ENCODE results near the gene ANKS6.

Gene ANKS6

GRCh38 chr9:98791608-98792490, 4.5 kb downstream of the ANKS6 start:
- DNase-seq (ENCODE audit: low read depth): no peak

- DNase-seq (ENCODE audit: low read depth): no peak
Measured at GRCh38 chr9:98790842-98791607, 5.3 kb downstream of the ANKS6 start.

- DNase-seq (ENCODE audit: low read depth): no peak
Measured at GRCh38 chr9:98790134-98790841, 6.1 kb downstream of the ANKS6 start.

GRCh38 chr9:98789483-98790133, 6.7 kb downstream of the ANKS6 start:
- DNase-seq (ENCODE audit: low read depth): no peak

GRCh38 chr9:98787766-98788335, 8.5 kb downstream of the ANKS6 start:
- no peak for DNase-seq (ENCODE audit: low read depth)

GRCh38 chr9:98786750-98787510, 9.4 kb downstream of the ANKS6 start:
- DNase-seq (ENCODE audit: low read depth): no peak

GRCh38 chr9:98784831-98785806, 11.2 kb downstream of the ANKS6 start:
- no peak for DNase-seq (ENCODE audit: low read depth)

- DNase-seq (ENCODE audit: low read depth): no peak
Measured at GRCh38 chr9:98783518-98784226, 12.7 kb downstream of the ANKS6 start.

GRCh38 chr9:98781588-98782383, 14.6 kb downstream of the ANKS6 start:
- no peak for DNase-seq (ENCODE audit: low read depth)

- DNase-seq (ENCODE audit: low read depth): no peak
Measured at GRCh38 chr9:98780059-98780749, 16.2 kb downstream of the ANKS6 start.

GRCh38 chr9:98778711-98779530, 17.4 kb downstream of the ANKS6 start:
- no peak for DNase-seq (ENCODE audit: low read depth)

- DNase-seq (ENCODE audit: low read depth): no peak
Measured at GRCh38 chr9:98778251-98778650, 18.1 kb downstream of the ANKS6 start.

GRCh38 chr9:98777618-98778017, 18.7 kb downstream of the ANKS6 start:
- DNase-seq (ENCODE audit: low read depth): no peak

- DNase-seq (ENCODE audit: low read depth): no peak
Measured at GRCh38 chr9:98775831-98776441, 20.4 kb downstream of the ANKS6 start.

- no peak for DNase-seq (ENCODE audit: low read depth)
Measured at GRCh38 chr9:98774746-98775145, 21.6 kb downstream of the ANKS6 start.

- no peak for DNase-seq (ENCODE audit: low read depth)
Measured at GRCh38 chr9:98773721-98774120, 22.6 kb downstream of the ANKS6 start.
